ENCODE measurements around the gene STOML1. TPM values are rescaled to one million over a fixed set of nuclear protein-coding genes. Genes with fewer than 3 reads are reported as not detected.
"Not testable (repeated sequence)": the region's sequence is repeated elsewhere in the genome, so short reads cannot be mapped to it uniquely, and the experiment has no call there.

STOML1 gene
- total RNA-seq, 1 donor from 2014 or later: 16.3 TPM

DNA sequence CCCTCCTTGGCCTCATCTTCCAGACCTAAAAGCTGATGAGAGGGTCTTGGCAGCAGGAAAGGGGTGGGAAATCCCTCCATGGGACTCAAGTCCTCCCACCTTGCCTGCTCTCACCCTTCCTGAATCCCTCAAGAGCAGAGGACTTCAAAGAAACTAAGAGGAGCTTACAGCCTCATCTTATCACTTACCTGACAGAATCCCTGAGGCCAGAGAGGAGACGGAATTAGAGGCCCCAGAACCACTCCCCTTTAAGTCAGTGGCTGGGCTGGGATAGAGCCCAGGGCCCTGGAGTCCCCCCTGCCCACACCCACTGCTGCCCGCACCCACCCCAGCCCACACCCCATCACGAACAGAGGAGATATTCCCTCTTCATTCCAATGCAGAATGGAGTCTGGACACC lies 50.6 kb downstream of the STOML1 start:
- intact Hi-C loops (cut with DNase I): no loop called here

GRCh38 chr15:73941044-73941443 lies 51.1 kb downstream of the STOML1 start:
- H3K27ac ChIP-seq: no peak overlapping the region
- no peaks in the 10 kb centered on the region for H3K27me3 ChIP-seq (ENCODE audit: low read depth)
- no peak overlapping the region for H3K4me3 ChIP-seq
- no peak for TF ChIP-seq CTCF (IDR thresholded peaks at IDR 0.05)
- intact Hi-C loops (cut with DNase I): no loop called here
- no peaks in the 10 kb centered on the region for H3K36me3 ChIP-seq
- no peaks in the 10 kb centered on the region for H3K9me3 ChIP-seq
- peaks cover 6% of the 10 kb centered on the region for H3K4me1 ChIP-seq
- no peak for ATAC-seq
- DNase-seq: peak; percentile 12

More for the DNA sequence above, 50.6 kb downstream of the STOML1 start:
- Histone ChIP-seq H3K9me3 (no peaks in the 10 kb centered on the region), H3K36me3 (no peaks in the 10 kb centered on the region), H3K27me3 (ENCODE audit: low read depth) (no peaks in the 10 kb centered on the region), H3K4me3 (no peak overlapping the region), H3K27ac (no peak overlapping the region), H3K4me1 (peaks cover 2% of the 10 kb centered on the region)
- no peak for ATAC-seq
- no peak for TF ChIP-seq CTCF (IDR thresholded peaks at IDR 0.05)
- peak; percentile 8 for DNase-seq

DNA sequence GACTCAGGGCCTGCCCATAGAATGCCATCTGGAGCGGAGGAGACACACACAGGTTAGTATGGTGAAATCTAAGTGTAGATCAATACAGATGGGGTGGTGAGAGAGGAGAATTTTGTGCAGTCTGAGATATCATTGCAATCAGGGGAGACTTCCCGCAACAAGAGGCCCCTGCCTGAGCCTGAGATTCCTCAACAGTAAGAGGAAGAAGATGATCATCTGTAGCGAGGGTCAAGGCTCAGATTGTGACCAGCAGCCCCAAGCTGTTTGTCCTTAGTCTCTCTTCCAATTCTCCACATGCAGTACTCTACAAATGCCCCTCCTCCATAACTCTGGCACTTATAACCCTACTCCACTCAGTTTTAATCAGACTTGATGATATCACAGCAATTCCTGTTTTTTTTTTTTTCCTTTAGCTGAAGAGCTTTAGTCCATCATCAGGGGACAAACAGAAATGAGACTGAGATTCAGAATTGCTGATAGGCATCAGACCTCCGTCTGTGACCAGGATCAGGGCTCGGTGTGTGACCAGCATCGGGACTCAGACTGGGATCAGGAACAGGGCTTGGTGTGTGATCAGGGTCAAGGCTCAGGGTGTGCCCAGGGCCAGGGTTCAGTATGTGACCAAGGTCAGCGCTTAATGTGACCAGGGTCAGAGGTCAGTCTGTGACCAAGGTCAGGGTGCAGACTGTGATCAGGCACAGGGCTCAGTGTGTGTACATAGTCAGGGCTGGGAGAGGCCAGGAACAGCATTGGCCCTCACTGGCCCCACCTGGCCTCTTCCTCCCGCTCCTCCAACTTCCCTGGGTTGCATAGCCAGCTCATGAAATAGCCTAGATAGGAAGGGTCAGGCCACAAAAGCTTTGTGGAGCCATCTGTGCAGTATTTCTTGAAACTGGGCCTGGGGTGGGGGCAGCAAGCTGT lies 51.8 kb downstream of the STOML1 start:
- H3K36me3 ChIP-seq: no peaks in the 10 kb centered on the region
- H3K27ac ChIP-seq: no peak overlapping the region
- no peak for TF ChIP-seq CTCF (IDR thresholded peaks at IDR 0.05)
- no peak overlapping the region for H3K4me3 ChIP-seq
- no peaks in the 10 kb centered on the region for H3K27me3 ChIP-seq (ENCODE audit: low read depth)
- H3K4me1 ChIP-seq: peaks cover 7% of the 10 kb centered on the region
- no peaks in the 10 kb centered on the region for H3K9me3 ChIP-seq
- peak; percentile 4 for DNase-seq
- ATAC-seq: no peak
- intact Hi-C loops (cut with DNase I): no loop called here

GRCh38 chr15:73939138-73939537 lies 53.0 kb downstream of the STOML1 start:
- ATAC-seq: no peak
- peaks cover 18% of the 10 kb centered on the region for H3K4me1 ChIP-seq
- H3K4me3 ChIP-seq: no peak overlapping the region
- H3K27me3 ChIP-seq (ENCODE audit: low read depth): no peaks in the 10 kb centered on the region
- DNase-seq: peak; percentile 19
- H3K27ac ChIP-seq: no peak overlapping the region
- intact Hi-C loops (cut with DNase I): no loop called here
- TF ChIP-seq CTCF (IDR thresholded peaks at IDR 0.05): no peak
- H3K36me3 ChIP-seq: no peaks in the 10 kb centered on the region
- H3K9me3 ChIP-seq: no peaks in the 10 kb centered on the region

- DNase-seq: peak; percentile 3
- ATAC-seq; H3K36me3 ChIP-seq; intact Hi-C loops (cut with DNase I); H3K9me3 ChIP-seq; H3K27ac ChIP-seq; H3K4me3 ChIP-seq; H3K27me3 ChIP-seq (ENCODE audit: low read depth): not testable (repeated sequence)
- peaks cover 21% of the 10 kb centered on the region for H3K4me1 ChIP-seq
These were observed 53.6 kb downstream of the STOML1 start for GRCh38 chr15:73938516-73938915.

DNA sequence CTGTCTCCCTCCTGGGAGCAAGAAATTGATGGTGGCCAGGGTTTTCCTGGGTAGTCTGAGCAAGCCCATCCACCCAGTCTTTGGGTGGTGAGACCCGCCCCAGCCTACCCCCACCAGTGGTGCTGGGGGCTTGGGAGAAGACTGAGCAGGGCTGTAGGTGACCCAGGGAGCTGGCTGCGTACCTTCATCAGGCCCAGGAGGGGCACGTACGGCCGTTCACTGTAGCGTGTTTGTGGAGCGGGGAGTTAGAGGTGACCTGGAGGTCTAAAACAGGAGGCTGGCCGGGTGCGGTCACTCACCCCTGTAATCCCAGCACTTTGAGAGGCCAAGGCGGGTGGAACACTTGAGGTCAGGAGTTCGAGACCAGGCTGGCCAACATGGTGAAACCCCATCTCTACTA lies 54.4 kb downstream of the STOML1 start:
- peak; percentile 30 for DNase-seq
- no peak overlapping the region for H3K4me3 ChIP-seq
- H3K27ac ChIP-seq: no peak overlapping the region
- intact Hi-C loops (cut with DNase I): no loop called here
- H3K9me3 ChIP-seq: no peaks in the 10 kb centered on the region
- no peak for ATAC-seq
- no peaks in the 10 kb centered on the region for H3K36me3 ChIP-seq
- H3K4me1 ChIP-seq: peaks cover 21% of the 10 kb centered on the region
- no peaks in the 10 kb centered on the region for H3K27me3 ChIP-seq (ENCODE audit: low read depth)
- TF ChIP-seq CTCF (IDR thresholded peaks at IDR 0.05): no peak

Measured in lower lobe of right lung (tissue), 2 donors.